Measurements from ENCODE around the gene PPFIA2. TPM values are rescaled to one million over a fixed set of nuclear protein-coding genes. Genes with fewer than 3 reads are reported as not detected.

PPFIA2 gene
- total and polyA plus RNA-seq, 3 donors from 2014 or later: 10.5 to 22.1 (median 18.3) TPM

GRCh38 chr12:81370456-81370855 is 388.7 kb downstream of the PPFIA2 start:
- H3K4me3 ChIP-seq: no peak overlapping the region
- no peak for TF ChIP-seq CTCF (IDR thresholded peaks at IDR 0.05)
- no peak for TF ChIP-seq POLR2A (IDR thresholded peaks at IDR 0.05)
- 82 to 97% methylated on average over 1 of the region's 1 CpG for WGBS, 2 donors
- no peaks in the 10 kb centered on the region for H3K27me3 ChIP-seq
- no peak overlapping the region for H3K27ac ChIP-seq
- H3K36me3 ChIP-seq (ENCODE audit: low read depth, missing control alignments): no peaks in the 10 kb centered on the region
- H3K9me3 ChIP-seq: no peaks in the 10 kb centered on the region
- no peaks in the 10 kb centered on the region for H3K4me1 ChIP-seq
- intact Hi-C loops (cut with DNase I; ENCODE audit: low total_unique reads): no loop called here
- no peak for DNase-seq

GRCh38 chr12:81369175-81369574 is 390.0 kb downstream of the PPFIA2 start:
- intact Hi-C loops (cut with DNase I; ENCODE audit: low total_unique reads): no loop called here
- no peak for DNase-seq
- Histone ChIP-seq H3K27me3 (no peaks in the 10 kb centered on the region), H3K36me3 (ENCODE audit: low read depth, missing control alignments) (no peaks in the 10 kb centered on the region), H3K4me1 (no peaks in the 10 kb centered on the region), H3K27ac (no peak overlapping the region), H3K4me3 (no peak overlapping the region), H3K9me3 (no peaks in the 10 kb centered on the region)
- TF ChIP-seq CTCF (IDR thresholded peaks at IDR 0.05) (no peak), POLR2A (IDR thresholded peaks at IDR 0.05) (no peak)

GRCh38 chr12:81365284-81365683 is 393.9 kb downstream of the PPFIA2 start:
- no peak overlapping the region for H3K27ac ChIP-seq
- 62 to 67% methylated on average over 2 of the region's 2 CpGs for WGBS, 2 donors
- no peak for DNase-seq

GRCh38 chr12:81360916-81361315 is 398.2 kb downstream of the PPFIA2 start:
- no peak for DNase-seq
- H3K4me1 ChIP-seq: no peaks in the 10 kb centered on the region
- no peak overlapping the region for H3K27ac ChIP-seq
- H3K27me3 ChIP-seq: no peaks in the 10 kb centered on the region
- no peaks in the 10 kb centered on the region for H3K36me3 ChIP-seq (ENCODE audit: low read depth, missing control alignments)
- no peak overlapping the region for H3K4me3 ChIP-seq
- H3K9me3 ChIP-seq: no peaks in the 10 kb centered on the region
- intact Hi-C loops (cut with DNase I; ENCODE audit: low total_unique reads): no loop called here
- TF ChIP-seq POLR2A (IDR thresholded peaks at IDR 0.05): no peak

More at GRCh38 chr12:81365284-81365683, 393.9 kb downstream of the PPFIA2 start:
- Histone ChIP-seq H3K36me3 (ENCODE audit: low read depth, missing control alignments) (no peaks in the 10 kb centered on the region), H3K4me1 (no peaks in the 10 kb centered on the region), H3K27me3 (no peaks in the 10 kb centered on the region), H3K9me3 (no peaks in the 10 kb centered on the region), H3K4me3 (no peak overlapping the region)
- TF ChIP-seq POLR2A (IDR thresholded peaks at IDR 0.05): no peak
- no peak for TF ChIP-seq CTCF (IDR thresholded peaks at IDR 0.05)
- intact Hi-C loops (cut with DNase I; ENCODE audit: low total_unique reads): no loop called here

GRCh38 chr12:81359736-81360135 is 399.4 kb downstream of the PPFIA2 start:
- Histone ChIP-seq H3K9me3 (no peaks in the 10 kb centered on the region), H3K27ac (no peak overlapping the region), H3K27me3 (no peaks in the 10 kb centered on the region), H3K4me1 (no peaks in the 10 kb centered on the region), H3K36me3 (ENCODE audit: low read depth, missing control alignments) (no peaks in the 10 kb centered on the region), H3K4me3 (no peak overlapping the region)
- intact Hi-C loops (cut with DNase I; ENCODE audit: low total_unique reads): no loop called here
- TF ChIP-seq CTCF (IDR thresholded peaks at IDR 0.05): no peak
- no peak for TF ChIP-seq POLR2A (IDR thresholded peaks at IDR 0.05)
- DNase-seq: no peak
